Brain microvascular endothelial cell (primary cell): Measurements from ENCODE around the gene KRTAP1-3.
"Not testable (repeated sequence)": the region's sequence is repeated elsewhere in the genome, so short reads cannot be mapped to it uniquely, and the experiment has no call there.

Experiments
- DNase-seq: peaks from one replicate; pipeline ENCODE4 v3.0.0-alpha.2; 2020
- H3K27ac ChIP-seq: fragments of 250-450 bp; sonication (Bioruptor Pico); 2 replicates; pipeline ENCODE4 v1.5.1; 2020; ENCODE audit warnings: mild to moderate bottlenecking, moderate library complexity
- H3K27me3 ChIP-seq: fragments of 250-450 bp; sonication (Bioruptor Pico); replicated peaks from 2 replicates; pipeline ENCODE4 v1.5.1; 2020; ENCODE audit warnings: mild to moderate bottlenecking
- H3K36me3 ChIP-seq: fragments of 250-450 bp; sonication (Bioruptor Pico); replicated peaks from 2 replicates; pipeline ENCODE4 v1.5.1; 2020; ENCODE audit warnings: mild to moderate bottlenecking
- H3K4me3 ChIP-seq: 2 replicates; pipeline ENCODE4 v1.5.1; 2011; ENCODE audit warnings: low read depth, mild to moderate bottlenecking, control low read depth, low read length, moderate library complexity
- in situ Hi-C: cut with HindIII; loops from 2 replicates; pipeline ENCODE4 v1.10.0; 2017; ENCODE audit warnings: low sequenced_read_pairs, low pct_ligation_motif_present
- TF ChIP-seq, protein P1 (sequence below): IDR thresholded peaks from 2 replicates; pipeline ENCODE4 v1.5.1; 2011; ENCODE audit warnings: low read depth, mild to moderate bottlenecking, moderate library complexity, low read length, control low read depth, inconsistent platforms; ENCODE audit errors: missing control alignments

KRTAP1-3 gene

DNA sequence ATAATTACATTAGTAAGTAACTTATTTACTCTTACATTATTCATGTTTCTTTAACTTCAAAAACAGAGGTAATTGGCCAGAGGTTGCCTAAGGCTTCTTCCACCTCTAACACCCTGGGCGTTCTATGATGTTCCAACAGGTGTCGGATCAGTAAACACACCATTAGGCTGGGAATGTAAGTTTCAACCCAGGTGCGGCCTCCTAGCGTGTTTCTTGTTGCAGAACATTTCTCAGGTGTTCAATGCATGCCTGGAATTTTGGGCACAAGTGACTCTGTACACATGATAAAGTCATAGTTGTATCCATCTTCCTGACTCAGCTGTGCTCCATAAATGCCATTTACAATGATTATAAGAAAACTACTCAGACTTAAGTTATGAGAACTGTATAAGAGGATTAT, 19.4 kb upstream of the KRTAP1-3 start:
- DNase-seq = no peak
- in situ Hi-C loops = no loop called here
- no peak overlapping the region for H3K4me3 ChIP-seq
- H3K36me3 ChIP-seq = no peaks in the 10 kb centered on the region
- H3K27ac ChIP-seq = no peak overlapping the region
- no peaks in the 10 kb centered on the region for H3K27me3 ChIP-seq
- TF ChIP-seq, protein P1, sequence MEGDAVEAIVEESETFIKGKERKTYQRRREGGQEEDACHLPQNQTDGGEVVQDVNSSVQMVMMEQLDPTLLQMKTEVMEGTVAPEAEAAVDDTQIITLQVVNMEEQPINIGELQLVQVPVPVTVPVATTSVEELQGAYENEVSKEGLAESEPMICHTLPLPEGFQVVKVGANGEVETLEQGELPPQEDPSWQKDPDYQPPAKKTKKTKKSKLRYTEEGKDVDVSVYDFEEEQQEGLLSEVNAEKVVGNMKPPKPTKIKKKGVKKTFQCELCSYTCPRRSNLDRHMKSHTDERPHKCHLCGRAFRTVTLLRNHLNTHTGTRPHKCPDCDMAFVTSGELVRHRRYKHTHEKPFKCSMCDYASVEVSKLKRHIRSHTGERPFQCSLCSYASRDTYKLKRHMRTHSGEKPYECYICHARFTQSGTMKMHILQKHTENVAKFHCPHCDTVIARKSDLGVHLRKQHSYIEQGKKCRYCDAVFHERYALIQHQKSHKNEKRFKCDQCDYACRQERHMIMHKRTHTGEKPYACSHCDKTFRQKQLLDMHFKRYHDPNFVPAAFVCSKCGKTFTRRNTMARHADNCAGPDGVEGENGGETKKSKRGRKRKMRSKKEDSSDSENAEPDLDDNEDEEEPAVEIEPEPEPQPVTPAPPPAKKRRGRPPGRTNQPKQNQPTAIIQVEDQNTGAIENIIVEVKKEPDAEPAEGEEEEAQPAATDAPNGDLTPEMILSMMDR = no peak

DNA sequence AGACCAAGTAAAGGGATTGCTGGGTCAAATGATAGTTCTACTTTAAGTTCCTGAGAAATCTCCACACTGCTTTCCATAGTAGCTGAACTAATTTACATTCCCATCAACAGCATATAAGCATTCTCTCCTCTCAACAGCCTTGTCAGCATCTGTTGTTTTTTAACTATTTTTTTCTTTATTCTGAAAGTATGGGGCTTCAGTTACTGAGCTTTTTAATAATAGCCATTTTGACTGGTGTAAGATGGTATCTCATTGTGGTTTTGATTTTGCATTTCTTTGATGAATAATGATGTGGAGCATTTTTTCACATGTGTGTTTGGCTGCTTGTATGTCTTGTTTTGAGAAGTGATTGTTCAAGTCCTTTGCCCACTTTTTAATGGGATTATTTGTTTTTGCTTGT, 17.9 kb upstream of the KRTAP1-3 start:
- in situ Hi-C loops = no loop called here

DNA sequence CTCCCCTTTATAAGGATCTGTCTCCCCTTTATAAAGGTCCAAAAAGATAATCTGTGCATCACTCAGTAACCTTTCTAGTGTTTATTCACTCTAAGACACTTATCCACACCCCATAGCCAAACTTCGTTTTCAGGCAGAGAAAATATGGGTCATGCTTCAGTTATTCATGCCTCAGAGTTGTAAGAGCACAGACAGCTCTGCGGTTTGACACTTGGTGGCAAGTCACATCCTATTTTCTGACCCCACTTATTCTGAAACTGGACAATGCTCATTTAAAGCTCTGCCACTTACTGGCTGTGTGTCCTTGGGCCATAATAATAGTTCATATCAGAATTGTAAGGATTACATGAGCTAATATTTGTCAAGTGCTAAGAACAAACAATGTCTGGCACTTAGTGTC, 14.4 kb upstream of the KRTAP1-3 start:
- H3K27me3 ChIP-seq = no peaks in the 10 kb centered on the region
- peak overlapping the region; percentile 78 for H3K27ac ChIP-seq
- no peak overlapping the region for H3K4me3 ChIP-seq
- no peaks in the 10 kb centered on the region for H3K36me3 ChIP-seq
- peak; percentile 78 for DNase-seq
- in situ Hi-C loops = no loop called here
- TF ChIP-seq, protein P1 = no peak

More for the DNA sequence above, 17.9 kb upstream of the KRTAP1-3 start:
- no peak for DNase-seq
- Histone ChIP-seq H3K27me3 (no peaks in the 10 kb centered on the region), H3K36me3 (no peaks in the 10 kb centered on the region), H3K27ac (no peak overlapping the region), H3K4me3 (no peak overlapping the region)
- TF ChIP-seq, protein P1 = no peak

DNA sequence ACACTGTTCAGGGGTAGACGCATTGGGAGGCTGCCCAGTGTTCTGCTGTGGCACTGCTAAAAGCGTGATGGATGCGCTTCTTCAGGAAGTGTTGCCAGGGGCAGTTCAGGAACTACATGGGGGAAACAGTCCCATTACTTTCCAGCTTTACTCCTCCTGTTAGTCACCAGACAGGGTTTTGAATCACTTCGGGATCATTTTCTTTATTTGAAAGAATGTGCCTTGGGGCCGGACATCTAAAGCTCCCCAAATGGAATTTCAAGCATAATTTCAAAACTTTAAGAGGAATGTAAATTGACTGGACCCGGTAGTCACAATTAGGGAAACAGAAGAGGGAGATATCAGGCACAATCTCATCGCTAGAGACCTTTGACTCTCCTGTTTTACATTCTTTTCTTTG, 13.8 kb upstream of the KRTAP1-3 start:
- H3K4me3 ChIP-seq = no peak overlapping the region
- peak; percentile 45 for DNase-seq
- peak overlapping the region; percentile 78 for H3K27ac ChIP-seq
- TF ChIP-seq, protein P1 = no peak
- in situ Hi-C loops = no loop called here
- no peaks in the 10 kb centered on the region for H3K36me3 ChIP-seq
- H3K27me3 ChIP-seq = no peaks in the 10 kb centered on the region

DNA sequence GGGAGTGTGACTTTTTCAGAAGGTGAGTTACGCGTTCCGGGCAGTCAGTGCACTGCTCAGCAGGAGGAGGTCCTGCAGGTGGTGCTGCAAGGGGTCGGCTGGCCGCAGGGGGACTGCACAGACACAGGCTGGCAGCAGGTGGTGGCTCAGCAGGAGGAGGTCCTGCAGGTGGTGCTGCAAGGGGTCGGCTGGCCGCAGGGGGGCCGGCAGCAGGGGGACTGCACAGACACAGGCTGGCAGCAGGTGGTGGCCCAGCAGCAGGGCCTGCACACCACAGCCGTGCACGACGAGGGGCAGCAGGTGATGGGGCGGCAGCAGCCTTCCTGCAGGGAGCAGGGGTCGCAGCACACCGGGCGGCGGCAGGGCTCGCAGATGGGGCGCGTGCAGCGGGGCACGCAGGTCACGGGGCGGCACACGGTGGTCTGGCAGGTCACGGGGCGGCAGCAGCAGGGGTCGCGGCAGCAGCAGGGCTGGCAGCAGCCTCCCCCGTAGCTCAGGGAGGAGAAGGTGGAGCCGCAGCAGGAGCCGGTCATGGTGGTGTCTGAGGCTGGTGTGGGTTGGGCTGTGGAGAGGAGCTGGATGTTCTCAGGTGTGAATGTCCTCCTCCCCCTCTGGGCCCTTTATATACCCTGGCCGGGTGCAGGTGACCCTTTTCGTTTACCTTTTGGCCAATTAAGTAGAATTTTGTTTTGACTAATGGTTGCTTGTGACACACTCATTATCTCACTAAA, 12.2 kb upstream of the KRTAP1-3 start, which contains the start of gene KRTAP2-1:
KRTAP2-1 (minus strand) TSS at position 582 of the 731 bp plus-strand sequence; CDS start at position 533, 49 bp downstream.
- peak within 1 kb of the TSS; percentile 78 for H3K27ac ChIP-seq
- H3K36me3 ChIP-seq, H3K27me3 ChIP-seq, DNase-seq, in situ Hi-C loops, H3K4me3 ChIP-seq: not testable (repeated sequence)

DNA sequence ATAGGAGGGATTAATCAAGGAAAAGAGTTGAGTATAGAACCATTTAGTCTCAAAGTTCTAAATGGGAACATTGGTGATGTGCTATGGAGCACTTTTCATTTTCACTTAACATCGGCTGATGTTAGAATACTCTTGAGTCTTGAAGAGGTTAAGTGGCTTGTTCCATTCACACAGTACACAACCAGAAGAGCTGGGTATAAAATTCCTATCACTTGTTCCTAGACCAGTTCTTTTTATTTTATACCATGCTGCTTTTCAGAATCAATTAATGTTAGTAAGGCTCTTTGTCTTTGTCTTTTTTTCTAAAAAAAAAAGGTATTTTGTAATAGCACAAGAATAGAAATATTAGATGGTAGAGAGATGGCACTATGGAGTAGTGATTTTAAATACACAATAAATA, 8.3 kb upstream of the KRTAP1-3 start:
- no peak for DNase-seq
- Histone ChIP-seq H3K27me3 (no peaks in the 10 kb centered on the region), H3K4me3 (no peak overlapping the region), H3K36me3 (no peaks in the 10 kb centered on the region), H3K27ac (no peak overlapping the region)
- TF ChIP-seq, protein P1 = no peak
- in situ Hi-C loops = no loop called here

DNA sequence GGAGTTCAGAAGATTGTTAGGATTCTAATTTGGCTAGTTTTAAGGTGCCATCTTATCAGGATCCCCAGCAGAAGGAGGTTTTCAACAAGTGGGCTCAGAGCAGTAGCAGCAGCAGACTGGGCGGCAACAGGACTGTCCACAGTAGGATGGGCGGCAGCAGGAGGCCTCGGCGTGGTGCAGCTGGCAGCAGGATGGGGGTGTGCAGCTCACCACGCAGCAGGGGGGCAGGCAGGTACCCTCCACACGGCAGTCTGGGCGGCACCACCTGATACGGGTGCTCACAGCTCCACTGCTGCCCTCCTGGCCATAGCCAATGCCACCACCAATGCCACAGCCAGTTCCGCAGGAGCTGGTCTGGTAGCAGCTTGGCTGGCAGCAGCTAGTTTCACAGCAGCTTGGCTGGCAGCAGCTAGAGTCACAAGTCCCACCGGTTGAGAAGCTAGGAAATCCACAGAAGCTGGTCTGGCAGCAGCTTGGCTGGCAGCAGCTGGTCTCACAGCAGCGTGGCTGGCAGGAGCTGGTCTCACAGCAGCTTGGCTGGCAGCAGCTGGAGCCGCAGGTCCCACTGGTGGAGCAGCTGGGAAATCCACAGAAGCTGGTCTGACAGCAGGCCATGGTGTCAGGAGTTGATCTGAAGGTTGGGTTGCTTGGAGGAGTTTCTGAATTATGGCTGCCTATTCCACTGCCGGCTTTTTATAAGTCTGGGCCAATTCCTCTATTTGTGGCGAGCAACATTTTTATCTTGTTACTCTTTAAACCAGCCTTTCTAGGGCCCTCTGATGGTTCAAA, 6.3 kb upstream of the KRTAP1-3 start, which contains the start of gene KRTAP1-1:
KRTAP1-1 (minus strand) TSS at position 668 of the 789 bp plus-strand sequence; CDS start at position 615, 53 bp downstream.
- H3K27ac ChIP-seq, DNase-seq, H3K27me3 ChIP-seq, H3K4me3 ChIP-seq, in situ Hi-C loops, H3K36me3 ChIP-seq: not testable (repeated sequence)
